ENCODE measurements around the gene PHRF1.
"Not testable (repeated sequence)": the region's sequence is repeated elsewhere in the genome, so short reads cannot be mapped to it uniquely, and the experiment has no call there.

PHRF1 gene

DNA sequence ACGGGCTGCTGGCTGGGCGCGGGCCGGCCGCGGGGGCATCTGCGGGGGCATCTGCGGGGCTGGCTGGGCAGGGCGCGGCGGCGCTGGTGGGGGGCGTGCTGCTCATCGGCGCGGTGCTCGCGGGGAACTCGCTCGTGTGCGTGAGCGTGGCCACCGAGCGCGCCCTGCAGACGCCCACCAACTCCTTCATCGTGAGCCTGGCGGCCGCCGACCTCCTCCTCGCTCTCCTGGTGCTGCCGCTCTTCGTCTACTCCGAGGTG, 61.0 kb downstream of the PHRF1 start:
- no peak for DNase-seq

GRCh38 chr11:637593-638521, 61.6 kb downstream of the PHRF1 start:
- no peak for DNase-seq

- no peak for DNase-seq
Observed at GRCh38 chr11:638631-639331, 62.5 kb downstream of the PHRF1 start.

DNA sequence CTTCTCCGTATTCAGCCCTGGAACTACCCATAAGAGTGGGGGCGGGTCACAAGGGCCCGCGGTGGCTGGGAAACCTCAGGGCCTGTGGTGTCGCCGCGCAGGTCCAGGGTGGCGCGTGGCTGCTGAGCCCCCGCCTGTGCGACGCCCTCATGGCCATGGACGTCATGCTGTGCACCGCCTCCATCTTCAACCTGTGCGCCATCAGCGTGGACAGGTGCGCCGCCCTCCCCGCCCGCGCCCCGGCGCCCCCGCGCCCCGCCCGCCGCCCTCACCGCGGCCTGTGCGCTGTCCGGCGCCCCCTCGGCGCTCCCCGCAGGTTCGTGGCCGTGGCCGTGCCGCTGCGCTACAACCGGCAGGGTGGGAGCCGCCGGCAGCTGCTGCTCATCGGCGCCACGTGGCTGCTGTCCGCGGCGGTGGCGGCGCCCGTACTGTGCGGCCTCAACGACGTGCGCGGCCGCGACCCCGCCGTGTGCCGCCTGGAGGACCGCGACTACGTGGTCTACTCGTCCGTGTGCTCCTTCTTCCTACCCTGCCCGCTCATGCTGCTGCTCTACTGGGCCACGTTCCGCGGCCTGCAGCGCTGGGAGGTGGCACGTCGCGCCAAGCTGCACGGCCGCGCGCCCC, 63.2 kb downstream of the PHRF1 start:
- DNase-seq, result no peak

GRCh38 chr11:640021-640706, 63.9 kb downstream of the PHRF1 start:
- no peak for DNase-seq

DNA sequence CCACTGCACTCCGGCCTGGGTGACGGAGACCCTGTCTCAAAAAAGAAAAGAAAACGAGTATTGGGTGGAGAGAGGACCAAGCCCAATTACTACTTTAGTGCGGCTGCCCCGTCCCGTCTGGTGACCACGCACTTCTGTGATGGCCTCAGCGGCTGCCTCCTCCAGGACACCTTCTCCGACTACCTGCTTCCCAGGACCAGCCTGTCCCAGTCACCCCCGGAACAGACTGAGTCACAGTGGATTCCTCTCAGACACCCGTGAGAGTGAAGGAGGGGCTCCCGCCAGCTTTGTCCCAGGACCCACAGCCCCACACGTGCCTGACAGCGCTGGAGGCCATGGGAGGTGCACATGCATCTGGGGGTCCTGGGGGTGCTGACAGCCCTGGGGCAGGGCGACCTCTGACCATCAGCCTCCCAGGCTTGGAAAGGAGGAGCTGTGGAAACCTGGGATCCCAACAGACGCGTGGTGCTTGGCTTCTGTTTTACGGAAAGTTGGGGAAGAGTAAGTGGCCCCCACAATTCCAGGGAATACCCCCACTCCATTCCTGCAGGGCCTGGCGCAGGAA, 65.6 kb downstream of the PHRF1 start:
- DNase-seq, result no peak

DNA sequence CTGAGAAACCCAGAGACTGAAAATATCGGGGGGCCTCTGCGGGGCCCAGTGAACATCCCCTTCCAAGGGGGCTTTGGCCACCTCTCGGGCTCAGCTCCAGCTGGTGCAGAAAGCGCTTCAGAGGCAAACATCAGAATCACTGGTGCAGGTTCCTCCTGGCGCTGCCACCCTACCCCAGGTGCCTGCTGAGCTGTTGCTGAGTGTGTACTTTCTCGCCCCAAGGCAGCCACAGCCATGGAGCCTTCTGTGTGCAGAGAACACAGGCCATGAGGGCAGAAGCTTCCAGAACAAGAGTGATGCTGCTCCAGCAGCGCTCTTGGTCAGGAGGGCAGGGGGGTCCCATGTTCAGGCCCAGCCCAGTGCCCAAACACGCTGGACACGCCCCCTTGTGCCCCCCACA, 67.1 kb downstream of the PHRF1 start:
- no peak for DNase-seq

GRCh38 chr11:643849-644738, 67.8 kb downstream of the PHRF1 start:
- DNase-seq, result no peak

DNA sequence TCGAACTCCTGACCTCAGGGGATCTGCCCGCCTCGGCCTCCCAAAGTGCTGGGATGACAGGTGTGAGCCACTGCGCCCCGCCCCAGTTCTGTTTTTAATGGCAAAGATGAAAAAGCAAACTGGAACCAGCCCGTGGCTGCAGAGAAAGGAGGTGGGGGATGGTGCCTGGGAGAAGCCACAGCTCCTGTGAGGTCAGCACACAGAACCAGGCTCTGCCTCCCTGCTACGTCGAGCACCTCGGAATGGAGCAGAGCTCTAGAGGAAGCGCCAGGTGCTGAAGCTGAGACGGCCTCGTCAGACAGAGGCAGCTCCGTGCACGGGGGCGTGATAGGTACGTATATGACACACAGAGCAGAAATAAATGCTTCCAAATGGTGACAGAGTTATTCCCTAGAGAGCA, 69.3 kb downstream of the PHRF1 start:
- DNase-seq, result no peak

DNA sequence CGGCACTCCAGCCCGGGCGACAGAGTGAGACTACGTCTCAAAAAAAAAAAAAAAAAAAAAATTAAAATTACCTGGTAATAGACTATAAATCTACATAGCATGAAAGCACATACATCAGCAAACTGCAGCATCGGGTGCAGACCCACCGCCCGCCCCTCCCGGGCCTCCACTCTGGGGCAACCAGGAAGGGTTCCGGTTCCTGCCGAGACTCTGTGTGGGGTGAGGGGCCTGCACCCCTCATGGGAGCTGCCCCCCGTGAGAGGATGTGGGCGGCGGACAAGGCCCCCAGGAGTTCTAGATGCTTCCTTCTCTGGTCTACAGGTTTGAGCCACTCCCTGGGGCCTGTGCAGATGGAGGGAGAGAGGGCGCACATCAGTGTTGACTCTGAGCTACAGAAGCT, 69.9 kb downstream of the PHRF1 start:
- DNase-seq, result no peak

DNA sequence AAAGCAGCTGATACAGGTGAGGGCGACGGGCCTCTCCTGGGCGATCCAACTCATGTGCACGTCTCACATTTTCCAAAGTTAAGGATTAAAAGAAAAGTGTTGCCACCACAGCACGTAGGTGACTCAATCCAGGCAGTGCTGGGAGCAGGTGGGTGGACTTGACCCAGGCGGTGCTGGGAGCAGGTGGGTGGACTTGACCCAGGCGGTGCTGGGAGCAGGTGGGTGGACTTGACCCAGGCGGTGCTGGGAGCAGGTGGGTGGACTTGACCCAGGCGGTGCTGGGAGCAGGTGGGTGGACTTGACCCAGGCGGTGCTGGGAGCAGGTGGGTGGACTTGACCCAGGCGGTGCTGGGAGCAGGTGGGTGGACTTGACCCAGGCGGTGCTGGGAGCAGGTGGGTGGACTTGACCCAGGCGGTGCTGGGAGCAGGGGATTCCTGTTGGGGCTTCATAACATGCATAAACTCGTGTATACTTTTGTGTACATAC, 71.4 kb downstream of the PHRF1 start:
- not testable (repeated sequence) for DNase-seq

- no peak for DNase-seq
Observed at GRCh38 chr11:650482-650881, 74.2 kb downstream of the PHRF1 start.

DNA sequence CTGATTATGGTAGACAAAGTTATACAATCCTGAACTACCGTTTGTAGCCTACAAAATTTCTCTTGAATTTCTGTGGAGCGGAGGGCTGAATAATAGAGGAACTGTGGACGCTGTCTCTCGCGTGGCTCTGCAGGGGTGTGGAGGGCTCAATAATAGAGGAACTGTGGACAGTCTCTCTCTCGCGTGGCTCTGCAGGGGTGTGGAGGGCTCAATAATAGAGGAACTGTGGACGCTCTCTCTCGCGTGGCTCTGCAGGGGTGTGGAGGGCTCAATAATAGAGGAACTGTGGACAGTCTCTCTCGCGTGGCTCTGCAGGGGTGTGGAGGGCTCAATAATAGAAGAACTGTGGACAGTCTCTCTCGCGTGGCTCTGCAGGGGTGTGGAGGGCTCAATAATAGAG, 76.9 kb downstream of the PHRF1 start:
- DNase-seq, result not testable (repeated sequence)

DNA sequence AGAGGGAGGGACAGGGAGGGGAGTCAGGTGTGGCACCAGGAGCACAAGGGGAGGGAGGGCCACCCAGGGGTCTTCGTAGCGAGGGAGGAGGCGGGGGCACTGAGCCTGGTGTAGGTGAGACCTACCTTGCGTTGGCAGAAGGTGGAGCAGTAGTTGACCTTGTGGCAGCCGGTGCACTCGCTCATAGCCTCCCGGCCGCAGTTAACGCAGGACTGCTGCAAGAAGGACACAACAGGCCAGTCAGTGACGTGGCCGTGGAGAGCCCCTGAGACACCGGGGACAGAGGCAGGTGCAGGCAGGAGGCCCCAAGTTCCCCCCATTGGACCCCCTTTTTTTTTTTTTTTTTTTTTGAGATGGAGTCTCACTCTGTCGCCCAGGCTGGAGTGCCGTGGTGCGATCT, 77.6 kb downstream of the PHRF1 start:
- no peak for DNase-seq

DNA sequence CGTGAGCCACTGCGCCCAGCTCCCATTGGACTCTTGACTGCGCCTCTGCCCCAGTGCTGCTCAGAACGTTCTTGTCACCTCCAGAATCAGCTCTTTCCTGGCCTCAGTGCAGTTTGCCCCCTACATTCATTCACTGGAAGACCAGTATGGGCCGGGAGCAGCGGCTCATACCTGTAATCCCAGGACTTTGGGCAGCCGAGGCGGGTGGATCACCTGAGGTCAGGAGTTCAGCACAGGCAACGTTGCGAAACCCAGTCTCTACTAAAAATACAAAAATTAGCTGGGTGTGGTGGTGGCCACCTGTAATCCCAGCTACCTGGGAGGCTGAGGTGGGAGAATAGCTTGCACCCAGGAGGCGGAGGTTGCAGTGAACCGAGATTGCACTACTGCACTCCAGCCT, 78.2 kb downstream of the PHRF1 start:
- DNase-seq, result not testable (repeated sequence)

DNA sequence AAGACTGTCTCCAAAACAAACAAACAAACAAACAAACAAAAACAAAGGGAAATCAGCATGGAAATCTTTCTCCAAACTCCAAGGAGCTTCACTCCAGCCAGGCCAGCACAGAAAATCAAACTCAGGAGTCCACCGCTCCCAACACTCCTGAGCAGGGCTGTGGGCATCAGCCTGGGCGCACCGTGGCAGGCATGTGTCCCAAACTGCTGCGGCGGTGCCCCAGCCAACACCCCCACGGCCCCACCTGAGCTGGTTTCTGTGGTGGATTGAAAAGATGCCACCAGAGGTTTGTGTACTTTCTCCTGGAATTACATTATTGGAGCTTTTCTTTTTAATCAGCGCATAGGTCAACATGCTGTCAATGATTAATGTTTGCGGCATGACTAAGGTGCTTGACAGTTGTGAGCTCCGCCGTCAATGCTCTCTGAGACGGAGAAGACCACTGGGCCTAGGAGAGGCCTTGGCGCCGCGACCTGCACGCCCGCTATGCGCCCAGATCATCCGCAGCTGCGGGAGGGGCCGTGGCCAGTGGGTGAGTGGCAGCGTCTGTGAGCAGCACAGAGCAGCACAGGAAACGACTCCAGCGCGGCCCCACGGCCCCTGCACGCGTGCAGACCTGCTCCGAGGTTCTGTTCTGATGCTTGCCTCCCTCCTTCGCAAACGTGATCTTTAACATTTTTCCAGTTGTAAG, 78.9 kb downstream of the PHRF1 start:
- DNase-seq, result no peak

DNA sequence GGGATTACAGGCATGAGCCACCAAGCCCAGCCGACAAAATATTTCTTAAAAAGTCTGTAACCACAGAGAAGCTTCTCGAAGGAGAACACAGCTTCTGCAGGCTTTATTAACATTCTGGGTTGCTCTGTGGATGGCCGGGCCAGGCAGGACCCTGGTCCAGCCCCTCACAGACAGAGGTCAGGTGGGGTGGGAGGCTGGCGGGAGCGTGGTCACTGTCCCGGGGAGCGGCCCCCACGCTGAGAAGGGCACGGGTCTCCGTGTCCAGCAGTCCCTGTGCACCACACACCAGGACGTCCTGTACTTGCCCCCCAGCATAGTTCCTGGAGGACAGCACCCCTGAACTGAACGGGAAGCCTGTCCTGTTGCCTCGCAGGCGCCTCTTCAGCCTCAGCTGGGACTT, 80.2 kb downstream of the PHRF1 start:
- DNase-seq, result no peak

DNA sequence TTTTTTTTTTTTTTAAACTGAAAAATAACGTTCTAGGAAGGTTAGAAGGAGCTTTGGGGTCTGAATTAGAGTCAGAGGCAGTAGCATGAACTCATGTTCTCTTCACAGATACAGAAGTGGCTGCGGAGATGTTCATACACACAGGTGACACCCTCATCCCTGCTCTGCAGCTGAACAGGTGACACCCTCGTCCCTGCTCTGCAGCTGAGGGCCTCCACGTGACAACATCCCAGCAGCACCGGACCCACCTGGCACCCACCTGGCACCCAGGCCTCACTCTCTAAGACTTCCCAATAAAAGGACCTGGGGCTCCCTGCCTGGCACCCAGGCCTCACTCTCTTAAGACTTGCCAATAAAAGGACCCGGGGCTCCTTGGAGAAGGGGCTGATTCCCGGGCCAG, 80.6 kb downstream of the PHRF1 start:
- no peak for DNase-seq

- no peak for DNase-seq
Observed at GRCh38 chr11:657691-658126, 81.4 kb downstream of the PHRF1 start.

DNA sequence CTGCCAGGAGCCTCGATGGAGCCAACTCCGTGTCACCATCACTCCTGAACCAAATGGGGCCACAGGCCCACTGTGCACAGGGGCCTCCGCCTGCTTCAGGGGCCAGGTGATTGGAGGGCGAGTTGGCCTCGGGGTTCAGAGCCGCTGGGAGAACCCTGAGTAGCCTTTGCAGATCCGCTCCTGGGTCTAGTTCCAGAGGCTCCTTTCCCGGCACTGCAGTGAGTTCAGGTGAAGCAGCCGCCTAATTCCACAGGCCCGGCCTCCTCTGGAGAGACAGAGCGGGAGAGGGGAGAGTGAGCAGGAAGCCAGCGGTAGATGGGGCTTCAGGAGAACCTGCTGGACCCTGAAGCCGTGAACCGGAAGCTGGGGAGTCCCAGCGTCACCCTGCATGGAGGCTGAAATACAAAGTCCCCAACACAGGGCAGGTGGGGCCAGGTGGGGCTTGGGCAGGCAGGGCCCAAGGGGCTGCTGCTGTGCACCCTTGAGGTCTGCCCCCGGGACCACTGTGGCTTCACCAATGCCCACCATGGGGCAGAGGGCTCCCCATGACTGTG, 83.3 kb downstream of the PHRF1 start:
- DNase-seq, result no peak

- no peak for DNase-seq
Observed at GRCh38 chr11:660281-660680, 84.0 kb downstream of the PHRF1 start.
